BLaER1 (cell line): ENCODE data around the gene TMEM203.
A peak's percentile ranks its signal among the peaks of the same experiment; 100 is the strongest.

ENCODE experiments used
- H3K27ac ChIP-seq: shearing (Covaris generic); formaldehyde crosslinking; 2 replicates; pipeline ENCODE4 v1.8.1; 2022
- H3K27me3 ChIP-seq: shearing (Covaris generic); formaldehyde crosslinking; 2 replicates; pipeline ENCODE4 v1.8.1; 2022
- H3K36me3 ChIP-seq: shearing (Covaris generic); formaldehyde crosslinking; 2 replicates; pipeline ENCODE4 v1.8.1; 2022
- H3K4me1 ChIP-seq: shearing (Covaris generic); formaldehyde crosslinking; 2 replicates; pipeline ENCODE4 v1.8.1; 2022
- H3K4me2 ChIP-seq: shearing (Covaris generic); formaldehyde crosslinking; 2 replicates; pipeline ENCODE4 v1.8.1; 2022
- H3K4me3 ChIP-seq: shearing (Covaris generic); formaldehyde crosslinking; 2 replicates; pipeline ENCODE4 v1.8.1; 2022
- H3K9ac ChIP-seq: shearing (Covaris generic); formaldehyde crosslinking; 2 replicates; pipeline ENCODE4 v1.8.1; 2022
- H3K9me3 ChIP-seq: shearing (Covaris generic); formaldehyde crosslinking; 2 replicates; pipeline ENCODE4 v1.8.1; 2022
- H4K20me1 ChIP-seq: shearing (Covaris generic); formaldehyde crosslinking; 2 replicates; pipeline ENCODE4 v1.8.1; 2022
- Cebpa-rat ChIP-seq: shearing (Covaris generic); IDR thresholded peaks from 2 replicates; pipeline ENCODE4 v1.8.1; 2022

TMEM203 gene

GRCh38 chr9:137156567-137157375 is 48.7 kb downstream of the TMEM203 start:
- H3K4me1 ChIP-seq: peaks cover 41% of the 10 kb centered on the region
- peak overlapping the region; percentile 96 for H3K4me2 ChIP-seq
- no peak for TF ChIP-seq Cebpa-rat
- H3K36me3 ChIP-seq: no peaks in the 10 kb centered on the region
- H3K4me3 ChIP-seq: no peak overlapping the region
- H3K9ac ChIP-seq: no peak overlapping the region
- no peak overlapping the region for H3K27ac ChIP-seq
- H3K9me3 ChIP-seq: no peaks in the 10 kb centered on the region
- no peaks in the 10 kb centered on the region for H3K27me3 ChIP-seq
- peaks cover 13% of the 10 kb centered on the region; the same call in 1 of the 2 replicates for H4K20me1 ChIP-seq
